PFSK-1 (cell line): Measurements from ENCODE around the gene RDH13.

Experiments used
- FOXP2 ChIP-seq: optimal IDR thresholded peaks from 2 replicates; pipeline ENCODE3; 2011; ENCODE audit warnings: borderline replicate concordance, control low read depth, inconsistent platforms; ENCODE audit not compliant: insufficient read depth; ENCODE audit errors: extremely low read length, extremely low read depth
- POLR2AphosphoS5 ChIP-seq: IDR thresholded peaks from 2 replicates; pipeline ENCODE4 v1.6.1; 2012; ENCODE audit warnings: low read depth, mild to moderate bottlenecking, control low read depth, low read length, moderate library complexity
- SIN3A ChIP-seq: IDR thresholded peaks from 2 replicates; pipeline ENCODE4 v1.6.1; 2012; ENCODE audit warnings: mild to moderate bottlenecking, low read length, moderate library complexity, borderline replicate concordance; ENCODE audit not compliant: insufficient read depth
- TAF1 ChIP-seq: IDR thresholded peaks from 2 replicates; pipeline ENCODE4 v1.6.1; 2012; ENCODE audit warnings: low read length, control low read depth, borderline replicate concordance; ENCODE audit not compliant: insufficient read depth
- TF ChIP-seq, protein P1 (sequence below), 2 experiments: IDR thresholded peaks; 2 replicates each; pipeline versions ENCODE4 v1.6.1 to v1.8.0; 2011 to 2012; ENCODE audit warnings: low read depth in 2 of 2, low read length in 2 of 2, control low read depth in 1 of 2, inconsistent platforms in 1 of 2, mild to moderate bottlenecking in 1 of 2, moderate library complexity in 1 of 2; ENCODE audit not compliant: insufficient read depth in 1 of 2

Gene RDH13

DNA sequence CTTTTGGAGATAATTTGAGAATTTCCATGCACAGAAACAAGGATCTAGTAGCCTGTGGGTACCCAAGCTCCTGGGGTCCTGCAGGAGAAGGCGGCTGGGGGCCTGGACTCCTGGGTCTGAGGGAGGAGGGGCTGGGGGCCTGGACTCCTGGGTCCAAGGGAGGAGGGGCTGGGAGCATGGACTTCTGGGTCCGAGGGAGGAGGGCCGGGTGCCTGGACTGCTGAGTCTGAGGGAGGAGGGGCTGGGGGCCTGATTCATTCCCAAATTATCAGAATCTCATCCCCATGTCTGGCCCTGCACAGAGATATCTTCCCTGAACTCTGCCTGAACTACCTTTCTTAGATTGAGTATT is 520 bp upstream of the RDH13 start:
- TF ChIP-seq TAF1 (no peak), SIN3A (no peak), POLR2AphosphoS5 (no peak), FOXP2 (no peak)
- TF ChIP-seq, protein P1, sequence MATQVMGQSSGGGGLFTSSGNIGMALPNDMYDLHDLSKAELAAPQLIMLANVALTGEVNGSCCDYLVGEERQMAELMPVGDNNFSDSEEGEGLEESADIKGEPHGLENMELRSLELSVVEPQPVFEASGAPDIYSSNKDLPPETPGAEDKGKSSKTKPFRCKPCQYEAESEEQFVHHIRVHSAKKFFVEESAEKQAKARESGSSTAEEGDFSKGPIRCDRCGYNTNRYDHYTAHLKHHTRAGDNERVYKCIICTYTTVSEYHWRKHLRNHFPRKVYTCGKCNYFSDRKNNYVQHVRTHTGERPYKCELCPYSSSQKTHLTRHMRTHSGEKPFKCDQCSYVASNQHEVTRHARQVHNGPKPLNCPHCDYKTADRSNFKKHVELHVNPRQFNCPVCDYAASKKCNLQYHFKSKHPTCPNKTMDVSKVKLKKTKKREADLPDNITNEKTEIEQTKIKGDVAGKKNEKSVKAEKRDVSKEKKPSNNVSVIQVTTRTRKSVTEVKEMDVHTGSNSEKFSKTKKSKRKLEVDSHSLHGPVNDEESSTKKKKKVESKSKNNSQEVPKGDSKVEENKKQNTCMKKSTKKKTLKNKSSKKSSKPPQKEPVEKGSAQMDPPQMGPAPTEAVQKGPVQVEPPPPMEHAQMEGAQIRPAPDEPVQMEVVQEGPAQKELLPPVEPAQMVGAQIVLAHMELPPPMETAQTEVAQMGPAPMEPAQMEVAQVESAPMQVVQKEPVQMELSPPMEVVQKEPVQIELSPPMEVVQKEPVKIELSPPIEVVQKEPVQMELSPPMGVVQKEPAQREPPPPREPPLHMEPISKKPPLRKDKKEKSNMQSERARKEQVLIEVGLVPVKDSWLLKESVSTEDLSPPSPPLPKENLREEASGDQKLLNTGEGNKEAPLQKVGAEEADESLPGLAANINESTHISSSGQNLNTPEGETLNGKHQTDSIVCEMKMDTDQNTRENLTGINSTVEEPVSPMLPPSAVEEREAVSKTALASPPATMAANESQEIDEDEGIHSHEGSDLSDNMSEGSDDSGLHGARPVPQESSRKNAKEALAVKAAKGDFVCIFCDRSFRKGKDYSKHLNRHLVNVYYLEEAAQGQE (IDR thresholded peaks at IDR 0.05; ENCODE audit: insufficient read depth in 1 of 2, low read depth in 2 of 2, low read length in 2 of 2), result no peak

DNA sequence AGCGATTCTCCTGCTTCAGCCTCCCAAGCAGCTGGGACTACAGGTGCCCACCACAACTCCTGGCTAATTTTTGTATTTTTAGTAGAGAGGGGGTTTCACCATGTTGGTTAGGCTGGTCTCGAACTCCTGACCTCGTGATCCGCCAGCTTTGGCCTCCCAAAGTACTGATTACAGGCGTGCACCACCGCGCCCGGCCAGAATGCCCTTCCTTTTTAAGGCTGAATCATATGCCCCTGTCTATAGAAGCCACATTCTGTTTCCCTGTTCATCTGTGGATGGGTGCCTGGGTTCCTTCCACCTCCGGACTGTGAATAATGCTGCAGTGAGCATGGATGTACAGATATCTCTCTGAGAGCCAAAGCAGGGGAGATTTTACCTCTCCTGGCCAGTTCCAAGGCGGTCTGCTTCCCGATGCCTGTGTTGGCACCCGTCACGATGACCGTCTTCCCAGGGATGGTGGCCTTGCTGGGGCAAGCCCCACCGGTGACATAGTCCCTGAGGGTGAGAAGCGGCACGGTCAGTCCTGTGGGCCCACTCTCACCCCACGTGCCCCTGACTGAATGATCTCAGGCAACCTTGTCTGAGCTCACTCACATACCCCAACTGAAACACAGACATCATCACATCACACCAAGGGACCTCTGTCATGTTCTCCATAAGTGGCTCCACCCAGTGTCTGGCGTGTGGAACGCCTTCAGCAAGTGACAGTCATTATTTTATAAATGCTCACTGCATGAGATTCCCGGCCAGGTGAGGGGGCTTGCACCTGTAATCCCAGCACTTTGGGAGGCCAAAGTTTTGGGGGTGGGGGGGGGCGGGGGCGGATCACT is 4.0 kb downstream of the RDH13 start:
- TF ChIP-seq, protein P1 (IDR thresholded peaks at IDR 0.05; ENCODE audit: insufficient read depth in 1 of 2, low read depth in 2 of 2, low read length in 2 of 2), result no peak
- TF ChIP-seq FOXP2, result no peak
- no peak for TF ChIP-seq POLR2AphosphoS5
- no peak for TF ChIP-seq TAF1
- no peak for TF ChIP-seq SIN3A

DNA sequence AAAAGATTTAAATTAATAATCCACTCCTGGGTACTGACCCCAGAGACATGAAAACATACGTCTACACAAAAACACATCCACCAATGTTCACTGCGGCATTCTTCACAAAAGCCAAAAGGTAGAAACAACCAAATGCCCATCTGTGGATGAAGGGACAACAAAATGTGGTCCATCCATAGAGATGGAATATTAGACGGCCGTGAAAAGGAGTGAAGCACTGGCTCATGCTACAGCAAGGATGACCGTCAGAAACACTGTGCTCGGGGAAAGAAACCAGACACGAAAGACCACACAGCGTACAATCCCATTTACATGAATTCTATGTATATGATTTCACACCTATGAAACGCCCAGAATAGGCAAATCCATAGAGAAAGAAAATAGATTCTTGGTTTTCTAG is 6.1 kb downstream of the RDH13 start:
- TF ChIP-seq SIN3A (no peak), POLR2AphosphoS5 (no peak), FOXP2 (no peak), TAF1 (no peak)
- TF ChIP-seq, protein P1 (IDR thresholded peaks at IDR 0.05; ENCODE audit: insufficient read depth in 1 of 2, low read depth in 2 of 2, low read length in 2 of 2), result no peak

DNA sequence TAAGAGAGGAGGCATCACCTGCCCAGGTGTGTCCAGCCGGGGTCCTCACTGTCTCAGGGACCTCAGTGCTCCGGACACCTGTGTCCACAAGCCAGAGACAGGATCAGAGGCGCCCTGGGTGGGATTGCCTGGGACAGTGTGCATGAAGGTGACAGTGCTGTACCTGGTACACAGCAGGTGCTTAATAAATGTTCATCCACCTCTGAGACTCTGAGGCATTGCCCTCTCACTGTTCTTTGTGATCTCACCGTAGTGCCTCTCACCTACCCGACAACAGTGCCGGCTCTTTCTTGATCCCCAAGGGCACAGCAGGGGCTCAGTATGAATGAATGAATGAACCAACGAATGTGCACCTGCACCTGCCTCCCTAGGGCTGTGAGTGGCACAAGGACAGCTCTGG is 9.2 kb downstream of the RDH13 start:
- TF ChIP-seq FOXP2, result no peak
- TF ChIP-seq POLR2AphosphoS5, result no peak
- no peak for TF ChIP-seq TAF1
- TF ChIP-seq, protein P1 (IDR thresholded peaks at IDR 0.05; ENCODE audit: insufficient read depth in 1 of 2, low read depth in 2 of 2, low read length in 2 of 2), result no peak
- no peak for TF ChIP-seq SIN3A
